Iris pigment epithelial cell (primary cell): ENCODE results near the gene JPH2.
"Not testable (repeated sequence)": the region's sequence is repeated elsewhere in the genome, so short reads cannot be mapped to it uniquely, and the experiment has no call there.

ENCODE experiments used
- DNase-seq: peaks from one replicate; pipeline ENCODE4 v3.0.0-alpha.2; 2011; ENCODE audit warnings: low read depth

The JPH2 gene

DNA sequence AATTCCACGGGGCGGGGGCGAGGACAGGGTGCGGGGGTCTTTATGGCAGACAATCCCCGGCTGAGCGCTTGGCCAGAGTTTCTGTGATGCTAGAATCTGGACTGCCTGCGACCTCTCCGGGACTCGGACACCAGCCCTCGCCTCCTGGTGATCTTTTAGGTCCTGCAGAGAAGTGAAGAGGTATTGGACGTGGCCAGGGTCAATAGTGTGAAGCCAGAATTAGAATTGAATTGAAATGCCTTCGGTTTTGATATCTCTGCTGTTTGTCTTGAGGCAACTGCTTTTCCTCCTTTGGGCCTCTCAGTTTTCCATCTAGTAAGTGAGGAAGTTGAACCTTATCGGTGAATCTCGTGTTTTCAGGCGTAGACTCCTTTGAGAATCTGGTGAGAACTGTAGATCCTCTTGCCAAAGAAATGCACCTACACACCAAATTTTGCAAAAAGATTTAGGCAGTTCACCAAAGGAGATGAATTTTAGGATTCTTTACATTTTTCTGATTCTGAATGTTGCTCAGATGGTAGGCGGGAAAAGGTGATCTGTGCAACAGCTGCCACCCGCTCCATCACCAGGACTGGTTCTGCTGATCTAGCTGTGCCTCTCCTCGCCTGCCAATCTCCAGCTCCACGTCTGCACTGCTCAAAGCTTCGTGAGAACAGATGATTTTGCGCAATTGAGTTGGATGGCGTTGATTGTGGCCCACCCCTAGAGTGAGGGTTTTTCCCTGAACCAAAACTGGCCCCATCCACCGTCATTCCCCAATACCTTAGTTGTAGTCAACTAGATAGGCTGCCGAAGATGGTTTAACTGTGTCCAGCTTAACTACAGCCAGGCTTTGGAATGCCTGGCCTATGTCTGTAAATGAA is 24.4 kb upstream of the JPH2 start:
- DNase-seq: peak; percentile 42

- peak; percentile 96 for DNase-seq
These were observed 23.6 kb upstream of the JPH2 start, which contains the start of gene OSER1 for GRCh38 chr20:44210406-44211176. OSER1 (minus strand) TSS chr20:44210771; CDS start chr20:44206957, 3,814 bp downstream.

GRCh38 chr20:44209686-44210405 is 22.9 kb upstream of the JPH2 start:
- peak; percentile 35 for DNase-seq

DNA sequence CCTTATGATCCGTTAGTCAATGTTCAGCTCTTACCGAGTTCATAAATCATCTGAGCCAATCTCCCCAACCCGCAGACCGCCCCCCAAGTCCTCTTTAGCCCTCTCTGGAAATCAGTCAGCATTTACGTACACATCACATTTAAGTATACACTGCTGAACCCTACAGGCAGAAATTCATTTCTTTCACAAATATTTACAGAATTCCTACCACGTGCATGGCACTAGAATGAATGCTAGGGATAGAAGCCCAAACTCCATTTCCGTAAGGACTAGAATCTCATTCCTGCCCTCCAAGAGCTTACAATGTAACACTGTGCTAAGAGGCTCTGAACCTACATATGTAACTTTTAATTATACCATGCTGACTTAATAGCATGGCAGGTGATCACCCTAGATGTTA is 21.8 kb upstream of the JPH2 start:
- DNase-seq: peak; percentile 29

GRCh38 chr20:44208165-44208564 is 21.2 kb upstream of the JPH2 start:
- no peak for DNase-seq

DNA sequence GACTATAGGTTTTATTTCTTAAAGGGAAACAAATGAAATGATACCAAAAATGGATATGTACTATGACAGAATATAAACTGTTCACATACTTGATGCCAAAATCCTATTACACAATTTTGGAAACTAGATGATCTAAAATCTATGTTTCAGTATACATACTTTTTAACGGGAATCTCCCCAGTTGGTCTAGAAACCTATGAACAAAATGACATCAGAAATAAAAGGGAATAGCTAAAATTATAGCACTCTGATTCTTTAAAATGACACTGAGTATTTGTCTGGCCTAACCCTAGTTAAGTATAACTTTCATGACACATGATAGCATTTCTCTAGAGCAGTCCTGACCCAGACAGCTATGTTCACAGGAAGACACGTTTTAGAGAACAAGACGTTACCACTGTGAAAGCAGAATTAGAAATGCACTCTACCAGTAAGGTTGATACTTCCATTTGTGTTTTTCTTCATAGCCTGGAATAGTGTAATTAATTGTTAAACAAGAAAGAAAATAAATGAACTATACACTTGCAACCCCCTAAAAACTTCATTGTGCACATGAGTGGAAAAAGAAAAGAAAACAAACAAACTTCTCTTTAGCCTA is 20.2 kb upstream of the JPH2 start:
- peak; percentile 43 for DNase-seq

GRCh38 chr20:44206132-44206531 is 19.1 kb upstream of the JPH2 start:
- no peak for DNase-seq

DNA sequence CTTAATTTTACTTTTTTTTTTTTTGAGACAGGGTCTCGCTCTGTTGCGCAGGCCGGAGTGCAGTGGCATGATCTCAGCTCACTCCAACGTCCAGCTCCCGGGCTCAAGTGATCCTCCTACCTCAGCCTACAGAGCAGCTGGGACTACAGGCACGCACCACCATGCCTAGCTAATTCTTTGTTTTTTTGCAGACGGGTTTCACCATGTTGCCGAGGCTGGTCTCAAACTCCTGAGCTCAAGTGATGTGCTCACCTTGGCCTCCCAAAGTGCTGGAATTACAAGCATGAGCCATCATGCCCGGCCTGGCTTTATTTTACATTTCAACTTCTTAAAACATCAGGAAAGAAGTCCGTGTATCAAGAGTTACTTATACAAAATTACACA is 17.8 kb upstream of the JPH2 start:
- no peak for DNase-seq

DNA sequence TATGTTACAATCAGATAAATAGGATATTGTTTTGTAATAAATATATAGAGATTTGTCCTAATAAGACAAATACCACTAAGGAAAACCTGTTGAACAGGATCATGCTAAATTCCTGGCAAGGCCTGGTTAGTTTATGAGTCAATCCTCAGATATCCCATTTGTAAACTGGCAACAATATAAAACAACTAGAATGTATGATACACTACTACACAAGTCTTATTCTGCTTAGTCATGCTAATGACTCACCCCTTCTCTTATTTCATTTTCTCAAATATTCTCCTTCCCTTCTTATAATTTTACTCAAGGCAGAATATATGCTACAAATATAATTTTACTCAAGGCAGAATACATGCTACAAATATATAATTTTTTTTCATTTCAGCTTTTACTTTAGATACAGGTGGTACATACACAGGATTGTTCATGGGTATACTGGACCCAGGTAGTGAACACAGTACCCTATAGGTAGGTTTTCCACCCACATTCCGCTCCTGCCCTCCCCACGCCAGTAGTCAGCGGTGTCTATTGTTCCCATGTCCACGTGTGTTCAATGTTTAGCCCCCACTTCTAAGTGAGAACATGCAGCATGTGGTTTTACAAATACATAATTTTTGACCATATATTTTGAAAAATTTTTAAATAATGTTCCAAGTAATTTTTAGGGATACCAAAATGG is 17.3 kb upstream of the JPH2 start:
- DNase-seq: peak; percentile 96

GRCh38 chr20:44203161-44203560 is 16.2 kb upstream of the JPH2 start:
- DNase-seq: no peak

DNA sequence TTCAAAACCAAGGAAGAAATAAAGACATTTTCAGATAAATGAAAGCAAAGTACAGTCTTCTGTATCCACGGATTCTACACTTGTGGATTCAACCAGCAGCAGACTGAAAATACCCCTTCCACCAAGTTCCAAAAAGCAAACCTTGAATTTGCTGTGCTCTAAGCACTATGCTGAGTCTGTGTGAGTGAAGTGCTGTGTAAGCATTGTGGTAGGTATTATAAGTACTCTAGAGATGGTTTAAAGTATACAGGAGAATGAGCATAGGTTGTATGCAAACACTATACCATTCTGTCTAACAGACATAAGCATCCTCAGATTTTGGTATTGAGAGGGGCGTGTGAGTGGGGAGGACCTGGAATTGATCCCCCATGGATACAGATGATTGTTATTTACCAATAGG is 14.0 kb upstream of the JPH2 start:
- DNase-seq: no peak

GRCh38 chr20:44200371-44200770 is 13.4 kb upstream of the JPH2 start:
- DNase-seq: no peak

DNA sequence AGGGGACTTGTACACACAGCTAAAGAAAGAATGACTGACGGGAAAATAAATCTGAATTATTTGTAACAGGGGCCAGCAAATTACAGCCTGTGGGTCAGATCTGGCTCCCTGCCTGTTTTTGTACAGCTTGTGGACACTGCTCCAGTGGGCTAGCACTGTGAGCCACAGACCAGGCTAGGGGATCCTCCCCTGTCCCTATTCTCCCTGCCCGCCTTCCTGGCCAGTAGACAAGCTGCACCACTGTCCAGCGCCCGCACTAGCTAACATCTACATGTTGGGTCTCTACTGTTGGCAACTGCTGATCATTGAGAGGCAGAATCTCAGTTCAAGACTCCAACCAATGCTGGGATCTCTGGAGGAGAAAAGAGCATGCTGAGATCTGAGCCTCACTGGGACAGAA is 12.9 kb upstream of the JPH2 start:
- no peak for DNase-seq

DNA sequence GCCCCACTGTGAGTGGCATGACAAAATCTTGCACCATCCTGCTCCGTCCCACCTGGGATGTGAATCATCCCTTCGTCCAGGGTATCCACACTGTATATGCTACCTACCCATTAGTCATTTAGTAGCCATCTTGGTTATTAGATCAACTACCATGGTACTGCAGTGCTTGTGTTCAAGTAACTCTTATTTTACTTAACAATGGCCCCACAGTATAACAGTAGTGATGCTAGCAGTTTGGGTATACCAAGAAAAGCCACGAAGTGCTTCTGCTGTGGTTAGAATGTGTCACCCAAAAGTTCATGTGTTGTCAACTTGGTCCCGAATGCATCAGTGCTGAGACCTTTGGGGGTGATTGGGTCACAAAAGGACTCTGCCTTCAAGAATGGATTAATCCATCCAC is 11.9 kb upstream of the JPH2 start:
- DNase-seq: no peak

- DNase-seq: no peak
These were observed 9.3 kb upstream of the JPH2 start for GRCh38 chr20:44196271-44196670.

DNA sequence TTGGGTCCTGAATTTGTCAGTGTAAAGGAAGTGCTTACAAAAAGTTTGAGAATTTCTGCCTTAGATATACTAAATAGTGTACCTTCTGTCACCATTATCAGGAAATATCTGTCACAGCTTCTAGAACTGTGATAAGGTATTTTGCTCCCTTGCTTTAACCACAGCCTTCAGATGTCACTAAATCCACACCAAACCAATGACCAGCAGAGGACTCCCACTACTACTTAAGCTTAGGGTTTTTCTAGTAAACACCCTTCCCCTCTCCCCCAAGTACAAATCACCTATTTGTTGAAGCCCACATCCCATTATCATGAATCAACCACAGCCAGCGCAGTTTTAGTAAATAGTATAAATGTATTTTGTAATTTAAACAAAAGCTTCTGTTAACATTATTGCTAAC is 8.6 kb upstream of the JPH2 start:
- DNase-seq: no peak

- no peak for DNase-seq
These were observed 6.8 kb upstream of the JPH2 start for GRCh38 chr20:44193801-44194200.

DNA sequence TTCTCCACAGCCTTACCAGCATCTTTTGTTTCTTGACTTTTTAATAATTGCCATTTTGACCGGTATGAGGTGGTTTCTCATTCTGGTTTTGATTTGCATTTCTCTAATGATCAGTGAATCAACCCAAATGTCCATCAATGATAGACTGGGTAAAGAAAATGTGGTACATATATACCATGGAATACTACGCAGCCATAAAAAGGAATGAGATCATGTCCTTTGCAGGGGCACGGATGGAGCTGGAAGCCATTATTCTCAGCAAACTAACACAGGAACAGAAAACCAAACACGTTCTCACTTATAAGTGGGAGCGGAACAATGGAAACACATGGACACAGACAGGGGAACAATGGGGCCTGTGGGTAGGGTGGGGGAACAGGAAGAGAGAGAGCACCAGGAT is 4.7 kb upstream of the JPH2 start:
- DNase-seq: not testable (repeated sequence)

- peak; percentile 81 for DNase-seq
These were observed 3.3 kb upstream of the JPH2 start for GRCh38 chr20:44190197-44190852.

- DNase-seq: no peak
These were observed 1.8 kb upstream of the JPH2 start for GRCh38 chr20:44188752-44189151.
